HG03342 (cell line): Measurements from ENCODE around the gene PON2.
"Not testable (repeated sequence)": the region's sequence is repeated elsewhere in the genome, so short reads cannot be mapped to it uniquely, and the experiment has no call there.

Experiments
- ATAC-seq: cut with Tn5 transposase; IDR thresholded peaks from one replicate; pipeline ENCODE4 v1.9.1; 2021; ENCODE audit warnings: mild to moderate bottlenecking, moderate library complexity; ENCODE audit not compliant: unreplicated experiment

Gene PON2

DNA sequence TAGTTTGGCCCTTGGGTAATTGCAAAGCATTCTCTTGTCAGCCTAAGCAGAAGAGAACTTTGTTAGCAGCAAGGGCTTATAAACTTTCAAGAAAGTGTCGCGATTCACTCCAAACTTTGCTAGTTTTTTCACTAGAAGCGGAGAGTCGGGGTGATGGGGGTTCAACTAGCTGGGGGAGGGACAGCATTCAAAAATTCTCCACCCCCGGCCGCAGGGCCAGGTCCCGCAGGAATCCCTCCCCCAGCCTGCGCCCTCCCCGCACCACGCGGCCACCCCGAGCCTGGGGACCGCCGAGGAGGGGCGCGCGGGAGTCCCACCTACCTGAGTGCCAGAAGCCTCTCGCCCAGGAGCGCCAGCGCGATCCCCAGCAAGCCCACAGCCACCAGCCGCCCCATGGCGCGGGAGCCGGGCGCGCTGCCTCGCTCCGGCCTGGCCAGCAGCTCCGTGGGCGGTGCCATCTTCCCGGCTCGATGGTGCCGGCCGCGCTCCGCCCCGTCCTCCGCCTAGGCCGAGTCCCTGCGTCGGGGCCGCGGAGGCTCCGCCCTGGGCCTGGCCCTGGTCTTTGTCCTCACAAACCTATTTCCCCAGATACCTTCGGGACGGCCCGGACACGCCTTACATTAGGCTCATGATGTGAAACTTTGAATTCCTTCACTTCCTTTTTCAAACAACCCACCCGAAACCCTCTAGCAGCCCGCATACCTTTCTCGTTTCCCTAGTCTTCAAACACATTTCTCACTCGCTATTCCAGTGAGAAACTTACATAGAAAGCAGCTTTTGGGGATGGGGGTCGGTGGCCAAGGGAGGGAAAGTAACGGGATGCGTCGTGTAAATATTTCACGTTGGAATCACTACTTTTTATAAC, at the start of gene PON2:
Gene PON2 (minus strand): TSS at position 472 of the 865 bp plus-strand sequence. CDS start 77 bp downstream, at position 395.
- ATAC-seq, result peak; percentile 97

- no peak for ATAC-seq
Measured at GRCh38 chr7:95482424-95482823, 47.6 kb upstream of the PON2 start.

DNA sequence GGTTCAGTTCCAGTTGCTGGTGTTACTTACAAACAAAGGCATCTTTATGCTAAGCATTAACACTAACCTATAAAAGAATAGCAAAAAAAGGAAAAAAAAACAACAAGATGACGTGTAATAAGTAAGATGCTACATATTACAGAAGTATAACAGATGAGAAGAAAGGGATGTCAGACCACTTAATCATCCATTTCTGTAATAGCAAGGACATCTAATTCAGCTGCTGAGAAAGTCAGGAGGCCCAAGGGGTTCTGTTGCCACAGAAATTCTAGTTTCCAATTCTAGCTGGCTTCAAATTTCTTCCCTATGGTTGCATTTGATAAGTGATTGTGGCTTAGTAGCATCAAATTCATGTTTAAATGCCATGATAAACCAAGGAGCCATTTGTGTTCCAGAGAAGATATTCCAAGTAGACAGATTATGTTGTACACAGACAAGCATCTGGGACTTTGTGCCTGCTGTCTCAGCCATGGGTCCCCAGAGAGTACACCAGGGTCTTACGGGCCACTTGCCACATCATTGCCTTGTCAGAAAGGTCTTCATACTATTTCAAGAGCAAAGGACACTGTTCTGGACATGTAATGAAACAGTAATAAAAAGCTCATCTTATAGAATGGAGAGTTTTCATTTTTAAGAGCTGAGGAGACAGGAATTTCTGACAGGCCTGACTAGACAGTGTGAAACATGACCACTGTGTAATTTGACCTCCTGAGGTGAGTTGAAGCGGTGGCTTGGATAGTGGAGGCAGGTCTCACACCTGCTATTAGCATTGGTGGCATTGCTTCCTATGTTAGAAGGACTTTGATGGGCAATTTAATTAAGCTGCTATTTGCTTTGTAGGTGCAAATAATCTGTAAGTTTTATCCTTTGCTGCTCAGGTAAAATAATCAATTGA, 46.7 kb upstream of the PON2 start:
- no peak for ATAC-seq

DNA sequence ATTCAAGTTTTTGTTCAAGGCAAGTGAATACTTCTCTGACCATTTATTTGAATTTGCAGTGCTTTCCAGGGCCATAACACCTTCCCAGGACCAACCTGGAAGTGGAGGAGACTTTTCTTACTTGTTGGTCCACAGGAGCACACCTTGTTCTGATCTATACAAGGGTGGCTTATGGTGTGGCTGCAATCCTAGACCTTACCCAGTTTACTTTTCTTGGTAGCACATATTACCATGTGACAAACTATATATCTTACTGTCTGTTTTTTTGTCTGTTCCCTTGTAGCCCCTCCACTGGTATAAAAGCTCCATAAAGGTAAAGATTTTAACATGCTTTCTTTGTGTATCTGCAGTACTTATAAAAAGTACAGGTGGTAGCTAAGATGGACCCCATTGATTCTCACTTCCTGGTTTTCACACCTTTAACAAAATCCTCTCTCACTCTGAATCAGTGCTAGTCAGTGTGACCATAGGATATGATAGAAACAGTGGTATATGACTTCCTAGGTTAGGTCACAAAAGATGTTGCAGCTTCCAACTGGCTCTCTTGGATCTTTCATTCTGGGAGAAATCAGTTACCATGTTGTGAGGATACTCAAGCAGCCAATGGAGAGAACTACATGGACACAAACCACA, 45.3 kb upstream of the PON2 start:
- peak; percentile 77 for ATAC-seq

DNA sequence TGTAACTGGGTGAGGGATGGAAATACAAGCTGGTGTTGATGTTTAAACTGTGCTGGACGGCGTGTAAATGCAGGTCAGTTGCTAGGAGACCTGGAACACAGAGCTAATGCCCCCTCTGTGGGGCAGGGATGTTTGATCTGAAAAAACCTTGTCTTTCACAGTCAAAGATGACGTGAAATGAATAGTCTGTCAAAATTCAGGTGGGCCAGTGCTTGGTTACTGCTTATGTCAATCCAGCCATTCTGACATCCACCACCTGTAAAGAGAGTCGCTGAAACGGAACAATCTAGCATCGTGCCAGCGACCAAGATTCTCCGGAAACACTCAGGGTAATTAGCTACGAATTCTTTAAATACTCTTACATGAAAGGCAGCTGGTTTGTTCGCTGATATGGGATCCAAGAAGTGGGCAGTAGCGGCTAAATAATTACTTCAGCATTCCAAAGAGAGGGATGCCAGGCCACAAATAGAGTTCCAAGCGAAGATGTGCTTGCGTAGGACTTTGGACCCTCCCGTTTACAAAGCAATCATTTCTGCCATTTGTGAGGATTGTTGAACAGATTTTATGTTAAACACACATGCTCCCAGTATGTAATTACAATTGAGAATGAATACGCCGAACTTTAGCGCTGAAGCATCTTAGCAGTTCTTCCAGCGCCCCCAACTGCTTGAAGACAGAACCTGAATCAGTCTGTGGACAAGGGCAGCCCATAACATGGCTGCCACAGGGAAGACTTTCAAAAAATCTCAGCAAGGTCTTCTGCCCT, 43.6 kb upstream of the PON2 start:
- no peak for ATAC-seq

DNA sequence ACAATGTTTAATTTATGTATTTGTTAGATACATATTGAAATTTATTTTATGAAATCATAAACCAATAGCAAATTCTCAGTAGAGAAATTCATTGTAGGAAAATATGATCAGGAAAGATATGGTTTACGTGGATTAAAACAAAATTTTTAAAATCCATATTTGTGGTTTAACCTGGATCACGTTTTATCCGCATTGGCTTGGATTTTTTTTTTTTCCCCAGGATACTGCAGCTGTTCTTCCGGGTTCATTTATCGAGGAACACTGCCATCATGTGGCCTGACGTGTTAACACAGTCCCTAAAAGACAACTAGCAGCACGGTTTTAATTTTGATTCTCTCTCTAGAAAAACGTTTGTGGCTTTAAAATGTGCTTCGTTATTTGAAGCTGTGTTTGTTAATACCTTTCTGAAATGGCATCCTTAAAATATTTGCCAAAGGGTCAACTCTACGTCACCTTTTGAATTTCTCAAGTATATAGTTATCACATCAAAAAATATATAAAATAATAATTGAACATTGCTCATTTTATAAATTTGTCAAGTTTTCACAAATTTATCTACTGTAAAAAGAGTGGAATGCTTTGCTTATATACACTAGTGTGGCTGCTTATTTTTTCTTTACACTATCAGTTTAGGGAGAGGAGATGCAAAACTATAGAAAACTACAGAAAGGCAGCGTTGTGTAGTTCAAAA, 42.2 kb upstream of the PON2 start:
- ATAC-seq, result peak; percentile 58

- ATAC-seq, result no peak
Measured at GRCh38 chr7:95476072-95476847, 41.4 kb upstream of the PON2 start.

DNA sequence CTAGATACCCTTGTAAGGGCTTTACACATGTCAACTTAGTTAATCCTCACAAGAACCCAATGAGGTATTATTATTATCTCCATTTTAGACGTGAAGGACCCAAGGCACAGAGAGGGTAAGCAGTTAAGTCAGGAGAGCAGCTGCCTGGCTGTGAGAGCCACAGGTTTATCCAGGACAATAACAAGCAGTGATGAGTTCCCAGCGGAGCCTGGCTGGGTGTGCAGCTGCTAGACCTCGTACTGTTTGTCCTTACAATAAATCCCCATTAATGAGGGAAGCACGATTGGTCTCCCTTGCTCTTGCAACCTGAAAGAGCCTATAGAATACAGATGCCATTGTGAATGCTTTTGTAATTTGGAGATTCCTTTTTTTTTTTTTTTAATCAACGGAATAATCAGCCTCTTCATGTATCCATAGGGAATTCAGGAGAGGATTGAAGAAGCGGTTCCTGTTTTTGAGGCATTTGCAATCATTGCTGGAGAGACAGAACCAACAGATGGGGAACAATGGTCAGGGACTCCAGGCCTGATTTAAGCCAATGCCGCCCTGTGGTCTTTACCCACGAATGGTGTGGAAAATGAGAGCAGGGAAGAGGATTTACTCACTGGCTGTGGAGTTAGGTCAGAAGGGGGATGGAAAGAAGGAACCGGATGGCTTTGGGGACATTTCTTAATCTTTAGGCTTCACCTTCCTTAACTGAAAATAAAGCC, 38.6 kb upstream of the PON2 start:
- ATAC-seq, result no peak

DNA sequence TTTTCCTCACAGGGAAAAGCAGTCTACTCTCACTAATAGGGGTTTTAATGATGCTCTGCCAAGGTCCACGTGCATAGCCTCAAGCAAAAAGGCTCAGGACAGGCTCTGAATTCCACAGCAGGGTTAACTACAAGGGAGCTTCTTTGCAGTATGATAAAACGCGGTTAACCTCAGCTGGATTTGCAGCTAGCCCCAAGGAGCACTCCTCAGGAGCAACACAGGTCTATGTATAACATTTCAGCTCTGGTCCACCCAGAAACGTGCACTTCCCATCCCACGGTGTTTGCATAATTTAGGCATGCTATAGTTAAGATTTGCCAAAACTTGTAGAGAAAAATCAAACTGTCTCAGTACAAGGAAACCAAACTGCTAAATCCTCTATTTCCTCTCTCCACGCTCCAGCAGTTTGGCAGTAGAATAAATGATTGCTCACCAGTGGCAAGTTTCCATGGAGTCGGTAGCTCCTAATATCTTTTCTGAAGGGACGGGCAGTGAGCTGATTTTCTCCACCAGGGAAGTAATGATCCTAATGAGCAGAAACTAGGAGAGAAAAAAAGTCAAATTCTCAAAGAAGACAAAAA, 37.8 kb upstream of the PON2 start:
- ATAC-seq, result no peak

- ATAC-seq, result no peak
Measured at GRCh38 chr7:95471071-95471470, 36.2 kb upstream of the PON2 start.

DNA sequence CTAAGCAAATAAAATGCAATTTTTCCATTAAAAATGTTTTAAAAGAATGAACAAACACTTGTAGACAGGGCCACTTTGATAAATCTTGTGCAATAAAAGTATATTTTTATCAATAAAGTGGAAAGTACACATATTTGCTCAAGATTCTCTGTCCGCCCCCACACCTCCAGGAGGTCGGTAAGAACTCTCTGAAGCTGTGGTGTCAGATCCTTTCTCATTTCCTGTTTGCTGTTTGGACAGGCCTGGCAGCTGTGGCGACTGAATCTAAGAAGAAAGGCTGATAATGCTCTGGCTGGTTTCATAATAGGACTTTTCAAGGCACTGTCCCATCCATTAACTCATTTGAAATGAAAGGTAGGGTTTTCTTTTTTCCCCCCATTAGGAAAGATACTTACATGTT, 35.6 kb upstream of the PON2 start:
- peak; percentile 99 for ATAC-seq

GRCh38 chr7:95469848-95470247, 35.0 kb upstream of the PON2 start:
- no peak for ATAC-seq

GRCh38 chr7:95469187-95469586, 34.4 kb upstream of the PON2 start:
- ATAC-seq, result no peak

GRCh38 chr7:95467912-95468607, 33.2 kb upstream of the PON2 start:
- no peak for ATAC-seq

DNA sequence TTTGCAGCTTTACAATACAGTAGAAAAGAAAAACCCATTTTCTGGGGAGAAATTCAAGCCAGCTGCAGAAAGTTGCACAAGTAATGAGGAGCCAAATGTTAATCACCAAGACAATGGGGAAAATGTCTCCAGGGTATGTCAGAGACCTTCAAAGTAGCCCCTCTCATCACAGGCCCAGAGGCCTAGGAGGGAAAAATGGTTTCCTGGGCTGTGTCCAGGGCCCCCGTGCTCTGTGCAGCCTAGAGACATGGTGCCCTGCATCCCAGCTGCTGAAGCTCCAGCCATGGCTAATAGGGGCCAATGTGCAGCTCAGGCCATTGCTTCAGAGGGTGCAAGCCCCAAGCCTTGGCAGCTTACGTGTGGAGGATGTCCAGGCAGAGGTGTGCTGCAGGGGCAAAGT, 25.8 kb upstream of the PON2 start:
- ATAC-seq, result not testable (repeated sequence)

GRCh38 chr7:95457947-95458346, 23.1 kb upstream of the PON2 start:
- ATAC-seq, result no peak

DNA sequence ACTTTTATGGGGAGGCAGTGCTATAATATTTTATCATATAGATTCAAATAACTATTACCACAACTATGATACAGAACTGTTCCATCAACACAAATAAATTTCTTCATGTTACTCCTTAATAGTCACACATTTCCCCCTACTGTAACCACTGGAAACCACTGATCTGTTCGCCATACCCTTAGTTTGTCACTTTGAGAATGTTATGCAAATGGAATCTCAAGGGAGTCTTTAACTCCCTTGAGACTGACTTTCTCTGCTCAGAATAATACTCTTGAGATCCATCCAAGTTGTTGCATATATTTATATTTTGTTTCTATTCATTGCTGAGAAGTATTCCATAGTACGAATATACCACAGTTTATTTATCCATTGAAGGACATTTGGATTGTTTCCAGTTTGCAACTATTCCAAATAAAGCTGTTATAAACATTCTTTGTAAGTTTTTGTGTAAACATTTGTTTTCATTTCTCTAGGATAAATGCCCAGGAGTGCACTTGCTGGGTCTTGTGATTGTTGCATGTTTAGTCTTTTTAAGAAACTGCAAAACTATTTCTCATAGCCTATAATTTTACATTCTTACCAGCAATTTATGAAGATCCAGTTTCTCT, 19.7 kb upstream of the PON2 start:
- ATAC-seq, result peak; percentile 79
